GM19351 (cell line): ENCODE measurements around the gene PCED1A.

Experiments
- ATAC-seq: cut with Tn5 transposase; IDR thresholded peaks from one replicate; pipeline ENCODE4 v1.9.1; 2021; ENCODE audit warnings: mild to moderate bottlenecking, moderate library complexity; ENCODE audit not compliant: unreplicated experiment

The PCED1A gene

GRCh38 chr20:2807019-2807418 lies 33.4 kb downstream of the PCED1A start:
- no peak for ATAC-seq

GRCh38 chr20:2806351-2806701 lies 34.1 kb downstream of the PCED1A start:
- ATAC-seq: no peak

GRCh38 chr20:2805689-2806350 lies 34.6 kb downstream of the PCED1A start:
- no peak for ATAC-seq

- no peak for ATAC-seq
These were observed 35.4 kb downstream of the PCED1A start for GRCh38 chr20:2804852-2805688.

- ATAC-seq: no peak
These were observed 36.2 kb downstream of the PCED1A start for GRCh38 chr20:2804041-2804828.

GRCh38 chr20:2801286-2801728 lies 39.1 kb downstream of the PCED1A start:
- ATAC-seq: no peak

GRCh38 chr20:2800521-2801285 lies 39.8 kb downstream of the PCED1A start, which contains the start of gene CPXM1:
Gene CPXM1, minus strand, starts transcription at chr20:2800627. Its CDS starts 55 bp downstream, at chr20:2800572.
- no peak for ATAC-seq

GRCh38 chr20:2799688-2800520 lies 40.6 kb downstream of the PCED1A start:
- no peak for ATAC-seq

GRCh38 chr20:2799271-2799670 lies 41.2 kb downstream of the PCED1A start:
- ATAC-seq: no peak

GRCh38 chr20:2798814-2799213 lies 41.6 kb downstream of the PCED1A start:
- ATAC-seq: no peak

- no peak for ATAC-seq
These were observed 42.2 kb downstream of the PCED1A start for GRCh38 chr20:2798095-2798805.

- ATAC-seq: no peak
These were observed 43.1 kb downstream of the PCED1A start for GRCh38 chr20:2797136-2797983.

- ATAC-seq: no peak
These were observed 44.3 kb downstream of the PCED1A start for GRCh38 chr20:2796011-2796660.

GRCh38 chr20:2795451-2795850 lies 45.0 kb downstream of the PCED1A start:
- no peak for ATAC-seq

- no peak for ATAC-seq
These were observed 45.5 kb downstream of the PCED1A start for GRCh38 chr20:2794866-2795447.

GRCh38 chr20:2794202-2794748 lies 46.2 kb downstream of the PCED1A start:
- no peak for ATAC-seq

GRCh38 chr20:2793471-2793870 lies 47.0 kb downstream of the PCED1A start:
- ATAC-seq: no peak
